IPS-18a (cell line): ENCODE data around the gene DNAJC7.

Experiments
- H3K27ac ChIP-seq: one replicate; pipeline ENCODE4 v1.5.1; 2013; ENCODE audit warnings: low read length
- H3K27me3 ChIP-seq: one replicate; pipeline ENCODE4 v1.6.1; 2013; ENCODE audit warnings: mild to moderate bottlenecking, low read length; ENCODE audit not compliant: control insufficient read depth, insufficient read depth
- H3K36me3 ChIP-seq: one replicate; pipeline ENCODE4 v1.6.1; 2013; ENCODE audit warnings: low read depth, low read length; ENCODE audit not compliant: control insufficient read depth
- H3K4me1 ChIP-seq: one replicate; pipeline ENCODE4 v1.6.1; 2013; ENCODE audit warnings: low read depth, low read length; ENCODE audit not compliant: control insufficient read depth
- H3K4me3 ChIP-seq: one replicate; pipeline ENCODE4 v1.5.1; 2013; ENCODE audit warnings: low read length
- H3K9ac ChIP-seq: one replicate; pipeline ENCODE4 v1.6.1; 2013; ENCODE audit warnings: mild to moderate bottlenecking, low read length, moderate library complexity
- H3K9me3 ChIP-seq: one replicate; pipeline ENCODE4 v1.6.1; 2013; ENCODE audit warnings: low read depth, low read length; ENCODE audit not compliant: control insufficient read depth

DNAJC7 gene

DNA sequence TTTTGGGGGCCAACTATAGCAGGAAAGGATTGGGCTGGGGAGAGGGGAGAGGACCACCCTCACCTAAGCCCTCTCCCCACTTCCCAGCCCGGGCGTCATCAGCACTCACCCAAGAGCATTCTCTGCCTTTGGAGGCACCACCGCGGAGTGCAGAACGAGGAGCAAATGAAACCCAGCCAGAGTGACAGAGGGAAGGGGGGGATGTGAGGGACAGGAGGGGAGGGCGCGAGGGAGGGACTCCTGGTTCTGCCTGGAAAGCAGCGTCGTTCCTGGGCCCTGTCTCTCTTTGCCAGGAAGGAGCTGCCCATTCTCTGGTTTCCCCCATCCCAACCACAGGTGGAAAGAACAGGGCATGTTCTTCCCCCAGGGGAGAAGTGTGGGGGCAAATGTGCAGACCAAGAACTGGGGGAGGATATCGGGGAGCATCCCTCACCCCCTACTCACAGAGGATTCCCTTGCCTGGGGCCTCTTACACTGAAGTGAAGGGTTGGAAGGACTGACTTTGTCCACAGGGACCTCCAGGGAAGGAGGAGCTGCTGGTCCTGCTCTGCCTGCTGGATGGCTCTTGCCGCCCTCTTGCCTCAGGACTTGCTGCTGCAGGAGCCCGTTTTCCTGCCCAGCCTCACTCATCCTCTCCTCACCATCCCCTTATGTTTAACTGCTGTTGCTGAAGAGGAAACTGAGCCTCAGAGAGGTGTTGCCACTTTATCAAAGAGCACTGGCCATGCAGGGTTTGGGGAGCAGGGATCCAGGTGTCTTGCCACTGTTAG lies 36.7 kb upstream of the DNAJC7 start:
- no peaks in the 10 kb centered on the region for H3K9me3 ChIP-seq
- H3K9ac ChIP-seq, result no peak overlapping the region
- peaks cover 20% of the 10 kb centered on the region for H3K4me1 ChIP-seq
- no peak overlapping the region for H3K27ac ChIP-seq
- H3K27me3 ChIP-seq, result peaks cover 26% of the 10 kb centered on the region
- no peaks in the 10 kb centered on the region for H3K36me3 ChIP-seq
- no peak overlapping the region for H3K4me3 ChIP-seq

DNA sequence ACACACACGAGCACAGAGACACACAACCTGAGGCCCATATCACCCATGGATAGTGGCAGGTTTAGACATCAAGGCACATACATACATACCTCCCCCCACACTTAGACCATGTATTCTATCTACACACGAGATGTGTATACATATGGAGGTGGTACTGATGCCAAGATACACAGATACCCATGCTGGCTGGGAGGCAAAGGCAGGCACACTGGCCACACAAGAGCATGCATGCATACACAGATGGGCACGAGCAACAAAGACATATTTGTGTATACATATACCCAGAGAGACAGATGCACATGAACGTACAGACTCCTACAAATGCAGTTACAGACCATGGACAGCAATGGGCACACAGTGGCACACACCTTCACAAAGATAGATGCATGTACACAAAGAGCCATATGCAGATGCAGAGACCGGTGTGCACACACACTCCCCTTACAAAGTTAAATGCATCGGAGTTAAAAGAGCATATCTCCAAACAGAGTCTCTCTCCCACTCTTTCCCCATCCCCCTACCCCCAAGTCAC lies 35.2 kb upstream of the DNAJC7 start:
- Histone ChIP-seq H3K27me3 (peaks cover 27% of the 10 kb centered on the region), H3K4me1 (peaks cover 20% of the 10 kb centered on the region)

GRCh38 chr17:42051645-42052044 lies 34.4 kb upstream of the DNAJC7 start:
- H3K27ac ChIP-seq, result no peak overlapping the region
- H3K36me3 ChIP-seq, result no peaks in the 10 kb centered on the region
- H3K4me1 ChIP-seq, result peaks cover 20% of the 10 kb centered on the region
- H3K9me3 ChIP-seq, result no peaks in the 10 kb centered on the region
- no peak overlapping the region for H3K9ac ChIP-seq
- H3K4me3 ChIP-seq, result no peak overlapping the region
- peaks cover 27% of the 10 kb centered on the region for H3K27me3 ChIP-seq

More for the DNA sequence above, 35.2 kb upstream of the DNAJC7 start:
- no peak overlapping the region for H3K9ac ChIP-seq
- H3K36me3 ChIP-seq, result no peaks in the 10 kb centered on the region
- H3K9me3 ChIP-seq, result no peaks in the 10 kb centered on the region
- no peak overlapping the region for H3K27ac ChIP-seq
- no peak overlapping the region for H3K4me3 ChIP-seq

GRCh38 chr17:42051013-42051400 lies 33.8 kb upstream of the DNAJC7 start:
- Histone ChIP-seq H3K9ac (no peak overlapping the region), H3K4me3 (peak overlapping the region; percentile 58), H3K27me3 (peaks cover 27% of the 10 kb centered on the region), H3K4me1 (peaks cover 20% of the 10 kb centered on the region), H3K27ac (no peak overlapping the region), H3K9me3 (no peaks in the 10 kb centered on the region), H3K36me3 (no peaks in the 10 kb centered on the region)

- Histone ChIP-seq H3K27ac (no peak within 1 kb of the TSS), H3K9me3 (no peaks in the 10 kb centered on the region), H3K9ac (no peak within 1 kb of the TSS), H3K4me1 (peaks cover 18% of the 10 kb centered on the region), H3K27me3 (peaks cover 27% of the 10 kb centered on the region), H3K36me3 (no peaks in the 10 kb centered on the region), H3K4me3 (peak within 1 kb of the TSS; percentile 58)
Measured at GRCh38 chr17:42050393-42051012, 33.3 kb upstream of the DNAJC7 start, which contains the start of gene C17orf113. Gene C17orf113, minus strand, starts transcription at chr17:42050601. Its CDS starts 7,225 bp downstream, at chr17:42043376.

DNA sequence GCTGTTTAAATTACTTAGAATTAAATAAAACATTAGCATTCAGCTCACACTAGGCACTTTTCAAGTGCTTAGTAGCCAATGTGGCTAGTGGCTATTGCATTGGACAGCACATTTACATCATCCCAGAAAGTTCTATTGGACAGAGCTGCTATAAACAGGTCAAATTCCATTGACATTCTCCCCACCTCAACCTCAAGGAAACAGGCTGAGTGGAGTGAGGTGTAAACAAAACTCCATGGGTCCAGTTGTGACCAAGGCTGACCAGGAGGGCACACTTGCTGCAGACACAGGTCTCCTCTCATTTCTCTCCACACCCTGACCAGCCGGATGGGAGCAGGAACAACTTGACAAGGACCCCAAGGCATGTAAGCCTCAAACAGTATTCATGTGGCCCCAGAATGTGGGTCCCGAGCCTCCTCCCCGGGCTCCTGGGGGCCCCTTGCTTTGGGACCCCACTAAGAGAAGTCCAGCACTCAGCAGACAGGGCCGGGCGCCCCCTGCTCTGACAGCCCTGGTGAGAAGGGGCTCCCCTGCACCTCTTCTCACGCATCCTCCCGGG lies 32.7 kb upstream of the DNAJC7 start:
- Histone ChIP-seq H3K4me1 (peaks cover 14% of the 10 kb centered on the region), H3K9ac (no peak overlapping the region), H3K27me3 (peaks cover 27% of the 10 kb centered on the region), H3K27ac (no peak overlapping the region), H3K4me3 (peak overlapping the region; percentile 44), H3K9me3 (no peaks in the 10 kb centered on the region), H3K36me3 (no peaks in the 10 kb centered on the region)

DNA sequence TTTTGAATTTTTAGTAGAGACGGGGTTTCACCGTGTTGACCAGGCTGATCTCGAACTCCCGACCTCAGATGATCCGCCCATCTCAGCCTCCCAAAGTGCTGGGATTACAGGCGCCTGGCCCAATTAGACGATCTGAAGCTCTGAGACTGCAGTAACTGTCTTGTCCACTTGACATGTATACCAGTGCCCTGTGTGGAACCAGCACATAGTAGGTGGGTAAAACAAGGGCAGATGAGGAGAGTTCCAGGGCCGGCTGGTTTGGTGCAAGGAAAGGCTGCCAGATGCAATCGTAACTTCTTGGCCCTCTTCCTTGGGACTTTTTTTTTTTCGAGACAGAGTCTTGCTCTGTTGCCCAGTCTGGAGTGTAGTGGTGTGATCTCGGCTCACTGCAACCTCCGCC lies 30.1 kb upstream of the DNAJC7 start:
- Histone ChIP-seq H3K9ac (no peak overlapping the region), H3K27me3 (peaks cover 20% of the 10 kb centered on the region), H3K36me3 (no peaks in the 10 kb centered on the region), H3K9me3 (no peaks in the 10 kb centered on the region), H3K27ac (no peak overlapping the region), H3K4me1 (peaks cover 7% of the 10 kb centered on the region), H3K4me3 (no peak overlapping the region)

DNA sequence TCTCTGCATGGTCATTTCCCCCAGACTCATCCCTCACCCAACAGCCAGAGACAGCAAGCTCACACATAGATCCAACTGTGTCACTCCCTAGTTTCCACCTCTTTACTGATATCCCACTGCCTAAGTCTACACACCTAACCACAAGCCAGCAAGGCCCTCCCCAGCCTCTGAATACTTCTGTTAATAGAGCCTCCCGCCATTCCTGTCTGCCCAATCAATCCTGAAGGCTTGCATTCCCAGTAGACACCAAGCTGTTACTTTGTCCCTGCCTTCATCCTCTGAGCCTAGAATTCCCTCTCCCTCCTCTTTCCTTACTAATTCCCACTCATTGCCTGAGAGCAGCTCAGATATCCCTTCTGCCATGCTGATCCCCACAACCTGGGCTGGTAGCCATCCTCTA lies 28.5 kb upstream of the DNAJC7 start:
- no peak overlapping the region for H3K9ac ChIP-seq
- H3K4me1 ChIP-seq, result no peaks in the 10 kb centered on the region

DNA sequence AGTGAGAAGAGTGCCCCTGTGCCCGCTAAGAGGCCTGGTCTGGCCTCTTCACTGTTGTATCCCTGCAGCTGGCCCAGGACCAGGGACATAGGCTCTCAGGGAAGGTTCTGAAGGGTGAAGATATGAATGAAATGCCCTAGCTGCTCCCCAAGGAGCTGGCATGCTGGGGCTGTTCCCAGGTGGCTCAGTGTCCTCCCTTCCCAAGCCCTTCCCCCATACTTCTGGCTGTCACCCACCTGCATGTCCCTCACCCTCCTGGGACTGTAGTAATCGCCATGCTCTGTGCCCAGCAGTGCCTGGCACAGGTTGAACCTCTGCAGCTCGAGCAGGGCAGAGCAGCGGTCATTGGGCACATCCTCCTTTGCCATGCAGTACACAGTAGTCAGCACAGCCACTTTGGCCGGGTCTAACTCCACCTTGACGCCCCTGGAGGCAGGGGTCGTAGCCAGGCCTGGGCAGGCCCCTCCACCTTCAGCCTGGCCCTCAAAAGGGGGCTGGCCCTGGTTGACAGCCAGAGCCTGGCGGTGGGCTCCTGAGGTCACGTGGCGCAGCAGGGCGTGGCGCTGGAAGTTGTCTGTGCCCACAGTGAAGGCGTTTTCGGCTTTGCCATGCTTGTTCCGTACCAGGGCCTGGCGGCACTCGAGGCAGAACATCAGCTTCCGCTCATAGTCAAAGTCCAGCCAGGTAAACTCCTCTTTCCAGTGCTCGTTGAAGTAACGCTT lies 25.5 kb upstream of the DNAJC7 start:
- Histone ChIP-seq H3K27ac (no peak overlapping the region), H3K27me3 (no peaks in the 10 kb centered on the region)

More for the DNA sequence above, 28.5 kb upstream of the DNAJC7 start:
- no peaks in the 10 kb centered on the region for H3K9me3 ChIP-seq
- H3K27ac ChIP-seq, result no peak overlapping the region
- H3K36me3 ChIP-seq, result no peaks in the 10 kb centered on the region
- peaks cover 10% of the 10 kb centered on the region for H3K27me3 ChIP-seq
- H3K4me3 ChIP-seq, result no peak overlapping the region

DNA sequence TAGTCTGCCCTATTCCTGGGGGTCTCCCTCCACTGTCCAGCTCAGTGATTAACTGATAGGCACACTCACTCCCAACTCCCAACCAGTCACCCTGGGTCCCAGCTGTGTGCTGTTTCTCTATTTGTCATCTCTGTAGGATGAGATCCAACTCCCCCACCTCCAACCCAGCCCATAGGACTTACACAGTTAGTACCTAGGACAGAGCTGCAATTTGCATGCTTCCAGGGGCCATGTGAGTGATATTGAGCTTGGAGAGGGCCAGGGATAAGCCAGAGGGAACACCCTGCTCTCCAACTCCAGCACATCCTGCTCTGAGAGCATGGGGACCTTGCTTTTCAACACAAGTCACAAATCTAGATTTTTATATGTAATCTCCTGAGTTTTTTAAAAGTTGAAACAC lies 24.4 kb upstream of the DNAJC7 start:
- Histone ChIP-seq H3K36me3 (no peaks in the 10 kb centered on the region), H3K4me1 (peaks cover 3% of the 10 kb centered on the region), H3K27me3 (no peaks in the 10 kb centered on the region), H3K27ac (no peak overlapping the region), H3K9ac (no peak overlapping the region), H3K4me3 (no peak overlapping the region), H3K9me3 (no peaks in the 10 kb centered on the region)

More for the DNA sequence above, 25.5 kb upstream of the DNAJC7 start:
- peaks cover 3% of the 10 kb centered on the region for H3K4me1 ChIP-seq
- no peaks in the 10 kb centered on the region for H3K36me3 ChIP-seq
- no peak overlapping the region for H3K9ac ChIP-seq
- H3K9me3 ChIP-seq, result no peaks in the 10 kb centered on the region
- H3K4me3 ChIP-seq, result no peak overlapping the region

- Histone ChIP-seq H3K4me3 (no peak overlapping the region), H3K36me3 (no peaks in the 10 kb centered on the region), H3K27ac (no peak overlapping the region), H3K27me3 (no peaks in the 10 kb centered on the region), H3K9ac (no peak overlapping the region), H3K9me3 (no peaks in the 10 kb centered on the region), H3K4me1 (peaks cover 3% of the 10 kb centered on the region)
Measured at GRCh38 chr17:42040818-42041217, 23.6 kb upstream of the DNAJC7 start.
